ENCODE results near the gene TXNDC15. TPM values are rescaled to one million over a fixed set of nuclear protein-coding genes. Genes with fewer than 3 reads are reported as not detected.
"Not testable (repeated sequence)": the region's sequence is repeated elsewhere in the genome, so short reads cannot be mapped to it uniquely, and the experiment has no call there.

TXNDC15 gene
- polyA plus RNA-seq, 1 of the 3 experiments (the other 2 are of a cell fraction) = 112 TPM

GRCh38 chr5:134879456-134879855 lies 5.3 kb downstream of the TXNDC15 start:
- ChIA-PET POLR2A (interaction anchor here (0.5 kb wide), 1 partner anchor 149 kb away, joined by 5 read pairs; no protein-coding TSS in a partner anchor), CTCF (interaction anchor here (2.4 kb wide), 1 partner anchor 26 kb away, joined by 12 read pairs; the partner anchor contains the start of gene PCBD2)
- 100% methylated on average over 3 of the region's 3 CpGs for WGBS (ENCODE audit: low lambda C conversion rate)
- Histone ChIP-seq H3K9me3 (no peaks in the 10 kb centered on the region), H3K4me1 (ENCODE audit: control insufficient read depth in 1 of 2, insufficient read depth in 2 of 2, low read depth in 1 of 2, low read length in 1 of 2) (peaks cover 9 to 14% of the 10 kb centered on the region in 2 experiments; a peak in 2 of 4 replicates), H3K9me2 (no peaks in the 10 kb centered on the region), H3K4me3 (ENCODE audit: low read depth in 2 of 2, low read length in 1 of 2) (no peak overlapping the region), H3K9ac (no peak overlapping the region), H2AFZ (ENCODE audit: low read depth) (no peak overlapping the region), H3K4me2 (no peak overlapping the region), H3K27me3 (ENCODE audit: insufficient read depth) (no peaks in the 10 kb centered on the region), H3K79me2 (ENCODE audit: insufficient read depth) (peaks cover 75% of the 10 kb centered on the region), H3K27ac (ENCODE audit: low read depth in 2 of 2, low read length in 1 of 2) (no peak overlapping the region), H4K20me1 (ENCODE audit: insufficient read depth) (no peaks in the 10 kb centered on the region; the same call in 1 of the 2 replicates), H3K36me3 (replicated peaks in 1 of 2; ENCODE audit: control insufficient read depth in 1 of 2, insufficient read depth in 2 of 2, low read length in 1 of 2) (peaks cover 0 to 4% of the 10 kb centered on the region in 2 experiments), H3F3A (replicated peaks; ENCODE audit: insufficient read depth) (peaks cover 14% of the 10 kb centered on the region)
- no peak for DNase-seq
- TF ChIP-seq CHD2 (IDR thresholded peaks at IDR 0.05; ENCODE audit: low read length, partially characterized antibody) = no peak
- no peak for TF ChIP-seq SMC3 (IDR thresholded peaks at IDR 0.05; ENCODE audit: low read depth, low read length)
- no peak for TF ChIP-seq USF2 (IDR thresholded peaks at IDR 0.05; ENCODE audit: borderline replicate concordance, low read depth, low read length)
- TF ChIP-seq JUND (IDR thresholded peaks at IDR 0.05) = no peak
- no peak for TF ChIP-seq NRF1 (IDR thresholded peaks at IDR 0.05; ENCODE audit: low read depth, low read length)
- no peak for TF ChIP-seq RXRA (IDR thresholded peaks at IDR 0.05; ENCODE audit: borderline replicate concordance, low read depth)
- no peak for TF ChIP-seq ZBTB33 (IDR thresholded peaks at IDR 0.05; ENCODE audit: borderline replicate concordance, low read depth)
- no peak for TF ChIP-seq FOXM1 (IDR thresholded peaks at IDR 0.05; ENCODE audit: low read depth)

- CTCF ChIA-PET = interaction anchor here (2.4 kb wide), 1 partner anchor 24 kb away, joined by 12 read pairs; the partner anchor contains the start of gene PCBD2
- H3K79me2 ChIP-seq (ENCODE audit: insufficient read depth) = peaks cover 81% of the 10 kb centered on the region
- H4K20me1 ChIP-seq (ENCODE audit: insufficient read depth); POLR2A ChIA-PET; H2AFZ ChIP-seq (ENCODE audit: low read depth); H3K9me3 ChIP-seq; H3K36me3 ChIP-seq (replicated peaks in 1 of 2; ENCODE audit: control insufficient read depth in 1 of 2, insufficient read depth in 2 of 2, low read length in 1 of 2); H3F3A ChIP-seq (replicated peaks; ENCODE audit: insufficient read depth); DNase-seq; H3K4me3 ChIP-seq (ENCODE audit: low read depth in 2 of 2, low read length in 1 of 2); H3K27me3 ChIP-seq (ENCODE audit: insufficient read depth); H3K9ac ChIP-seq; H3K4me2 ChIP-seq; H3K9me2 ChIP-seq; H3K27ac ChIP-seq (ENCODE audit: low read depth in 2 of 2, low read length in 1 of 2); H3K4me1 ChIP-seq (ENCODE audit: control insufficient read depth in 1 of 2, insufficient read depth in 2 of 2, low read depth in 1 of 2, low read length in 1 of 2): not testable (repeated sequence)
- WGBS (ENCODE audit: low lambda C conversion rate) = 85% methylated on average over 2 of the region's 3 CpGs
Observed at GRCh38 chr5:134880937-134881336, 6.8 kb downstream of the TXNDC15 start.

GRCh38 chr5:134881711-134882110 lies 7.5 kb downstream of the TXNDC15 start:
- H3K9ac ChIP-seq, CTCF ChIA-PET: not testable (repeated sequence)
- peaks cover 81% of the 10 kb centered on the region for H3K79me2 ChIP-seq (ENCODE audit: insufficient read depth)

More at GRCh38 chr5:134881711-134882110, 7.5 kb downstream of the TXNDC15 start:
- H3K27me3 ChIP-seq (ENCODE audit: insufficient read depth); H3K27ac ChIP-seq (ENCODE audit: low read depth in 2 of 2, low read length in 1 of 2); H3K9me2 ChIP-seq; H3K9me3 ChIP-seq; POLR2A ChIA-PET; H3K4me3 ChIP-seq (ENCODE audit: low read depth in 2 of 2, low read length in 1 of 2); H4K20me1 ChIP-seq (ENCODE audit: insufficient read depth); H3K4me2 ChIP-seq; H3F3A ChIP-seq (replicated peaks; ENCODE audit: insufficient read depth); H2AFZ ChIP-seq (ENCODE audit: low read depth); H3K36me3 ChIP-seq (replicated peaks in 1 of 2; ENCODE audit: control insufficient read depth in 1 of 2, insufficient read depth in 2 of 2, low read length in 1 of 2); DNase-seq; H3K4me1 ChIP-seq (ENCODE audit: control insufficient read depth in 1 of 2, insufficient read depth in 2 of 2, low read depth in 1 of 2, low read length in 1 of 2): not testable (repeated sequence)
- no CpG with 5 or more reads among the region's 30 CpGs for WGBS (ENCODE audit: low lambda C conversion rate)

All from SK-N-SH (cell line).